GM21526 (cell line): ENCODE data around the gene PPIF.

Experiments used
- ATAC-seq: cut with Tn5 transposase; IDR thresholded peaks from one replicate; pipeline ENCODE4 v1.9.1; 2021; ENCODE audit warnings: moderate library complexity; ENCODE audit not compliant: unreplicated experiment, low FRiP score

Gene PPIF

DNA sequence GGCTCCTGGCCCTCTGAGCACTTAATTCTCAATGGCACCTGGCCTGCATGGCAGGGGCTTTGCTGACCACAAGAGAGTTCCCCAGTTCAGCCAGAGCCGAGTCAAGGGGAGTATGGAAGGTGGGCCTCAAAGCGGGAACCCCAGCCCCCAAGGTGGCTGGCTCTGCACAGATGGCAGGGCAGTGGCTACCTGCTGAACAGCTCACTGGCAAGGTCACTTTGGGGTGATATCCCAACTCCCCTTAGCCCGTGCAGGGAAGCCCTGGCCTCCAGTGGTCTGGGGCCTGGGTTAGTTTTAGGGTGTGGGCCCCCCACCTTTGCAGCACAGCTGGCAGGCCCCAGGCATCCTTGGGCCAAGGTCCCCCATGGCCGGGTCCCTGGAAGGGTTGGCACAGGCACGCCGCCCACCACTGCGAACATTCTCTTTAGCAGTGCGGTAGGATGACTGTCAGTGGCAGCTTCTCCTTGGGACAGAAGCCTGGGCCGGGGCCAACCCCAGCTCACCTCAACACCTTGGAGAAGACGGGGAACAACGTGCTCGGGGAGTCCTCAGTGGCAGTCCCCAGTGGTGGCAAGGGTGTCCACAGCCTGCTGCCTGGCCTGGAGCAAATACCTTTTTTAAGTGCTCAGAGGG is 36.8 kb downstream of the PPIF start:
- no peak for ATAC-seq

DNA sequence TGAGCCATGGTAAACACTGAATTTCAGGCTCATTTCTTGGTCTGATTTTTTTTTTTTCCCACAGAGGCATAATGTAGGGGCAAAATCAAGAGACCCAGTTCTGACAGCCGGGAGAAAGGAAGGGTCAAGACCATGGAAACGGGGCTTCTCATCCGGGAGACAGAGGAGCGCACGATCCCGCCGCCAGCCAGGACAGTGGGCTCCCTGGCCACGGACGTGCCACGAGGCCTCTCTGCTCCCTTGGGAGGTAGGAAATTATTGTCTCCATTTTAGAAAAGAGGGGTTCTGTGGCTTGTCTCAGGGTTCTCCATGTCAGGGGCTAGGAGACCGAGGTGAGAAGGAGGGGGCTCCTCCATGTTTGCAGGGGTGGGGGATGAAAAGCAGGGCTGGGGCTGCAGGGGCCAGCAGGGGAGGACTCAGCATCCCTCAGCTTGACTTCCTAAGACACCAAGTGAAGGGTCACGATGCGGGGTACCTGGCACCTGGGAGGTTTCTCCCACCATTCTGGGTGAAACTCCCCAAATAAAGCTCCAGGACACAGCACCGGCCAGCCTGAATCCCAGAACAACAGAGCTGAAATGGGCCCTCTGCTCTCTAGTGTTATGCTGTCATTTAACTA is 37.6 kb downstream of the PPIF start:
- no peak for ATAC-seq

- no peak for ATAC-seq
These were observed 38.1 kb downstream of the PPIF start for GRCh38 chr10:79385392-79385795.

DNA sequence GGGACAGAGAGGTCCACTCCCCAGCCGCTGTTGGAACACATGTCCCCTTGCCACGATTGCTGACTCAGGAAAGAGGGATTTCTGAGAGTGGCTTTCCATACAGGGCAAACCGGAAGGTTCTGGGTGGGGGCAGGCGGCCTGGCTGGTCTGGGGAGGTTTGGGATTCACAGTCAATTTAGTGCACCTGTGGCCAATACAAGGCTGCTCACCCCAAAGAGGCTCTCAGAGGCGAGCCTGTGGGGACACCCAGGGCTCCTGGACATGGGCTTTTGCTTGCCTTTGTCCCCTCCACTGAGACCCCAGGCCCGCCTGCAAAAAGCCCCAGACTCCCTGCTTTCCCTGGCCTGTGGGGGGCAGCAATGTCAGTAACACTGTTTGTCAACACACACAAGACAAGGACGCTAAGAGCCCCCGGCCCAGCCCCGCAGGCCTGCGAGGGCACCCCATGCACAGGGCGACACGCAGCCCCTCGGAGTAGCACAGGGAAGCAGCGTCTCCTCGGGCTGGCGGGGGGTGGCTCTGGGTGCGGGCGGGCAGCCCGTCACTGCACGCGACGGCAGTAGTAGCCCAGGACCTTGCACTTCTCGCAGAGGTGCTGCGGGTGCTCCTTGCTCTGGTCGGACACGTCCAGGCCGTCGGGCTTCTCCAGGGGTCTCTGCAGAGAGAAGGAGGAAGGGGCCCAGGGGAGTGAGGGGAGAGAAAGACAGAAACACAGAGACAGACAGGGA is 38.7 kb downstream of the PPIF start:
- no peak for ATAC-seq

DNA sequence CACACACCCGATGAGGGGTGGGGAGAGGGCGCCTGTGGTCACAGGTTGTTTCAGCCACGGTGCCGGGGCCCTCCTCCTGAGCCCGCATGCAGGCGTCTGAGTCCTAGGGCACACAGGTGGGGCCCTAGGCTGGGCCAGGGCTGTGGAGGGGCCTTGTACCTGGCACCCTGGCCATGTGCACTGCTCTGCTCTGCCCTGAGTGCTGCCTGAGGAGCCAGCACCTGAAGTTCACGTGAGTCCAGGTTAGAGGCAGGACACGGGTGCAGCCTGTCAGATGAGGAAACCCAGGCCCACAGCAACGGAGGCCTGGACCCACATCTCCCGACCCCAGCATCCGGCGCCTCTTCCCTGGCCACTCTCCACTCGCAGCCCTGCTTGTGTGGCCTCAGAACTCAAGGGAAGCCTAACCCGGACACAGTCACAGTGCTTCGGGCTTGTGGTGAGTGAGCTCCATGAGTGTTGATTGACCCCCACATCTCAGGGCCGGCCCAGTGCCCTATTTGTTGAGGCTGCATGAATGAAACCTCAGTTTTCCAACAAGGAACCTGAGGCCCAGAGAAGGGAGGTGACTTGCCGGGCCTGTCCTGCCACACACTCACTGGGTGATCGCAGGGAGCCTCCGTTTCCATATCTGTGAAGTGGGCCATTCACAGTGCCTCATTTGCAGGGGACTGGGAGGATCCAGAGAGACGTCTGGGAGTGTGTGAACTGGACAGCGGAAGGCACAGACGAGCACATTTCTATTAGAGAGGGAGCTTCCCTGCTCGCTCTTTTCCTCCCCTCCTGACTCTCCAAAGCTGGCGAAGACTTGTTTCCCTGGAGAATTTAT is 39.6 kb downstream of the PPIF start:
- no peak for ATAC-seq

GRCh38 chr10:79387466-79387973 is 40.3 kb downstream of the PPIF start:
- ATAC-seq, result no peak

GRCh38 chr10:79387974-79388850 is 40.9 kb downstream of the PPIF start:
- no peak for ATAC-seq

GRCh38 chr10:79390057-79390456 is 42.8 kb downstream of the PPIF start:
- no peak for ATAC-seq

DNA sequence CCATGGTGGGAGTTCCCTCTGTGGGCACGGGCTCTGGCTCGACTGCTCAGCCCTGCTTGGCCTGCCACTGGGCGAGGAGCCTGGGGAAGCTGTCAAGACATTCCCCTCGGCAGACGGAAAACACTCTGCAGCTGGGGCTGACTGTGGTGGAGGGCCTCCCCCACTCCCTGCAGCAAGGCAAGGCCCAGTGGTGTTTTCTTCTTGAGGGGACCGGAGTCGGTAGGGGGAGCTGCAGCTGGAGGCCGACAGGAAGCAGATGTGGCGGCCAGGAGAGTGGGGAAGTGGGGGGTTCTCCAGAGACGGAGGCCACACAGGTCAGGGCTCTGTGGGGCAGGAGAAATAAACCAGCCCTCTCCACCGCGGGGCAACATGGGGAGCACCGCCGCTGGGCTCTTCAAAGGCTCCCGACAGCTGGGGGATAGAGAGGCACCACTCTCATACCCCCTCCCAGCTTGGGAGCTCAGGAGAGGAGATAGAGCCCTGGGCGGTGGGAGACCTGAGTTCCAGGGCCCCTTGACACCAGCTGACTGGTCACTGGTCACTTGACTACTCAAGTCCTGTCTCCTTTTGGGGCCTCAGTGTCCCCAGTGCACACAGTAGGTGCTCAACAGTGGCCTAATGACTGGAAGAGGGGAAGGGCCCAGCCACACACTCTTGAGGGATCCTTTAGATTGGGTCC is 43.4 kb downstream of the PPIF start:
- no peak for ATAC-seq

GRCh38 chr10:79391231-79392019 is 44.2 kb downstream of the PPIF start:
- no peak for ATAC-seq

- no peak for ATAC-seq
These were observed 44.7 kb downstream of the PPIF start for GRCh38 chr10:79392020-79392398.

DNA sequence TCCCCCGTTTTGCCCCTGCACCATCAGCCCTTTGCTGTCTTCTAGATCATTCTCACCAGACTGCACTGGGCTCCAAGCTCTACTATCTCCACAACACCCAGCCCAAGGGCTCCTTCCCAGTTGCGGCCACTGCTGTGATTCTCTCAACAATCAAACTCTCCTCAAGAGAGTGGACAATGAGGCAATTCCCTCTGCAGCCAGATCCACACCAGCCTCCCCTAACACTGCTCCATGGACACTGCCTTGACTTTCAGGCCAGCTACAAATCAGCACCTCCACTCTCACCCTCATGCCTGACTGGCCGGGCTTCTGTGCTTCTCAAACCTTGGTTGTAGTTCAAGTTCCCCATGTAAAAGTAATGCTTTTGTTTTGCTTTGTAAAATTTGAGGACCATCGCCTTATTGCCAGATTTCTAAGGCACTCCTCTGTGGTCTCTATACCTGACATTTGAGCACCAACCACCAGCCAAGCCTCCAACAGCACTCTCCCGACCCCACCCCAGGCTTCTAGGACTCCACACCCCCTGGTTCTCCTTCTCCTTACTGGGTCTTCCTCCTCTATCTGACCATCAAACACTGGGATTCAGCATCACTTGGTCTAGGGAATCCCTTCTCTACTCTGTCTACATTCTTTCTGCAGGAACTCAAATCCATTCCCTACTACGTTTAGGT is 45.4 kb downstream of the PPIF start:
- no peak for ATAC-seq

DNA sequence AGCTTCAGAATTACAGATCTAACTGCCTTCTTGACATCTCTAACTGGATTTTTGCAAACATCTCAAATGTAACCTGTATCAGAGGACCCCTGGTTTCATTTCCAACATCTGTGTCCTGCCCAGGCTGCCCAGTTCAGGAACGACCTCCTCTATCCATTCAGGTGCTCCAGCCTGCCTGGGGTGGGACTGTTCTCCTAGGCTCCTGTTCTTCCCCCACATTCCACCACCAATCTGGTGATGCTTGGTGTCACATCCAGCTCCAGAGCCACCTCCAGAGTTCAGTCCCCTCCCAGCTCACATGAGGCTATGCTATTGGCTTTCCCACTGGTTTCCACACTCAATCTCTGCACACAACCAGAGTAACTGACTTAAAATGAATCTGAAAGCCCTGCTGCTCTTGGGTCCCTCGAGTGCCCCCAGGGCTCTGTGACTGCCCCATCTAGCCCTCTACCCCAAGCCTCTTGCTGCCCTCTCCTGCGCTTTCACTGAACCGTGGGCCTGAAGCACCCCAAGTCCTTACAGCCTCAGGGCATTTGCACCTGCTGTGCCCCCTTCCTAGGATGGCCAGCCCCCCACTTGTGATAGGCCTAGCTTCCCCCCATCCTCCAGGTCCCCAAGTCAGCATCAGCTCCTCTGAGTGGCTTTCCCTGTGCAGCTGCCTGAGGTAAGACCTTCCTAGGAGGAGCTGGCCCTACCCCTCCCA is 46.1 kb downstream of the PPIF start:
- ATAC-seq, result no peak

GRCh38 chr10:79393924-79394610 is 46.8 kb downstream of the PPIF start:
- no peak for ATAC-seq

GRCh38 chr10:79394664-79395063 is 47.4 kb downstream of the PPIF start:
- ATAC-seq, result no peak

DNA sequence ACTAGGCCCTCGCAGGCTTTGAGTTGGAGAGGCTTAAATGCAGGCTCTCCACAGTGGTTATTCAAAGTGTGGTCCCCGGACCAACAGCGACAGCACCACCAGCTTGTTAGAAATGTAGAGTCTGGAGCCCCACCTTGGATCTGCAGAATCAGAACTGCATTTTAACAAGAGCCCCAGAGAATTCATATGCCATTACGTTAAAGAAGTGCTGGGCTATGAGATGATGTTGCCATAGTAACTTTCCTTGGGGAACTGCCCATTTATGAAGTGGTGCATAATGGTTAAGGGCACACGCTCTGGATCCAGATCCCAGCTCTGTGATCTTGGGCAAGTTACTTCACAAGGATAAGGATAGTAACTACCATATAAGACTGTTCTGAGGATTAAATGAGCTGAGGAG is 49.3 kb downstream of the PPIF start:
- ATAC-seq, result no peak

- ATAC-seq, result no peak
These were observed 49.8 kb downstream of the PPIF start for GRCh38 chr10:79397051-79397450.
